Measurements from ENCODE around the gene TLE5.
"Not testable (repeated sequence)": the region's sequence is repeated elsewhere in the genome, so short reads cannot be mapped to it uniquely, and the experiment has no call there.

Gene TLE5

DNA sequence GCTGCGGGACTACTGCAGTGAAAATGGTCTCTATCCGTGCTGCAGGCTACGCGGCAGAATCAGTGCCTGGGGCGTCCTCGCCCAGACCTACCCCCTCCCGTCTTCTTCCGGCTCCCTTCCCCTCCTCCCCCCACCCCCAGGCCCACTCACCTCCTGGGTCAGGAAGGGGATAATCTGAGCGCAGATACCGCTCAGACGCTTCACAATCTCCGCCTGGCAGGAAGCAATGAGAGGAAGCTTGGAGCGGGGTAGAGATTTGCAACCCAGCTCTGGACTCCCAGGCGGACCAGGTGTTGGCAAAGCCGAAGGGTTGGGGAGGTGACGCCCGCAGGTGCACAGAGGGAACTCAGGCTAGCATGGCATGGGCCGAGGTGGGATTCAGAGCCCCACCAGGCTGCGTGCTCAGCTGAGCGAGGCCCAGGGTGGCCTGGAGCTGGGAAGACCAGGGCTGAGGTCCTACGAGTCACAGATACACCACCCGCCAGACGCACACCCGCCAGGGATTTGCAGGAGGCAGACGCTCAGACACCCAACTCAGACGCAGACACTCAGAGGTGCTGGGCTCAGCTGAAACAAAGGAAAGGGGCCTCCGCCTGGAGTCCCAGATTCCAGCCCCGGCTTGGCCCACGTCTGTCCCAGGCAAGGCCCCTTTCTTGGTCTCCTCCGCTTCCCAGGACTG, 37.3 kb downstream of the TLE5 start:
- Histone ChIP-seq H3K27me3 (ENCODE audit: control insufficient read depth, insufficient read depth, low read length) (peaks cover 52% of the 10 kb centered on the region), H3K4me3 (ENCODE audit: low read depth, low read length) (peak overlapping the region; percentile 48), H3K9me3 (ENCODE audit: control insufficient read depth, insufficient read depth, low read length) (no peaks in the 10 kb centered on the region), H3K9ac (ENCODE audit: low read depth, low read length) (no peak overlapping the region), H3K36me3 (ENCODE audit: control insufficient read depth, insufficient read depth, low read length) (no peaks in the 10 kb centered on the region), H3K4me1 (ENCODE audit: control insufficient read depth, insufficient read depth, low read length) (no peaks in the 10 kb centered on the region)

DNA sequence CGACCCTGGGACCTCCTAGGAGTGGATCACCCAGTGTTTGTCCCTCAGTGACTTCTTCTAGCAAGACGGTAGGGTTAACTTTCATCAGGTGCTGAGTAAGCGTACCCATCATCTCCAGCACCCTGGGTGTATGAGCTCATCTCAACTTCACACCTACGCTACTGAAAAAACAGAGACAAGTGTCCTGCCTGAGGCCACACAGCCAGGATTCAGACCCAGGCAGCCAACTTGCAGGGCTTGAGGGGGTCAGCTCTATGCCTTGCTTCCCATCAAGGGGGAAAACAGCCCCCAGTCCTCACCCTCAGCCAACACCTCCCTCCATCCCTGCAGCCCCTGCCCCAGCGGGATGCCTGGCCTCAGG, 37.8 kb downstream of the TLE5 start:
- peaks cover 47% of the 10 kb centered on the region for H3K27me3 ChIP-seq (ENCODE audit: control insufficient read depth, insufficient read depth, low read length)
- peak overlapping the region; percentile 48 for H3K4me3 ChIP-seq (ENCODE audit: low read depth, low read length)
- no peaks in the 10 kb centered on the region for H3K36me3 ChIP-seq (ENCODE audit: control insufficient read depth, insufficient read depth, low read length)
- no peaks in the 10 kb centered on the region for H3K4me1 ChIP-seq (ENCODE audit: control insufficient read depth, insufficient read depth, low read length)
- no peak overlapping the region for H3K9ac ChIP-seq (ENCODE audit: low read depth, low read length)
- H3K9me3 ChIP-seq (ENCODE audit: control insufficient read depth, insufficient read depth, low read length) = no peaks in the 10 kb centered on the region

DNA sequence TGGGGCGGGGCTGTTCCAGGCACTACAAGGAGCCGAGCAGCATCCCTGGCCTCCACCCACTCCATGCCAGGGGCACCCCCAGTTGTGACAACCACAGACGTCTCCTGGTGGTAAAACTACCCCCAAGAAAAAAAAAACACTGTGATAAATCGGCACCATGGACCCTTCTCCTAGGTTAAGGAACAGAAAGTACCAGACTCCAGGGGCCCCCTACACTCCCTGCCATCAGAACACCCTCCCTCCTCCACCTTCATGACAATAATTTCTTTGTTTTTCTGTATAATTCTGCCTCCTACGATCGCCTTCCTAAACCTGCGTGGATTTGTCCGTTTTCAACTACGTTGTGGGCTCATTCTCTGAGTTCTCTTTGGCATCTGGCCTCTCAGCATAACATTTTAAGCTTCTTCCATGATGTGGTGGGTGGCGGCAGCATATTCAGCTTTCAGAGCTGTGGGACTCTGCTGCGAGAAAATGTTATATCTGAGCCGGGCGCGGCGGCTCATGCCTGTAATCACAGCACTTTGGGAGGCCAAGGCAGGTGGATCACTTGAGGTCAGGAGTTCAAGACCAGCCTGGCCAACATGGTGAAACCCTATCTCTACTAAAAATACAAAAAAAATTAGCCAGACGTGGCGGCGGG, 41.9 kb downstream of the TLE5 start:
- no peaks in the 10 kb centered on the region for H3K4me1 ChIP-seq (ENCODE audit: control insufficient read depth, insufficient read depth, low read length)
- H3K9me3 ChIP-seq (ENCODE audit: control insufficient read depth, insufficient read depth, low read length) = no peaks in the 10 kb centered on the region
- peaks cover 18% of the 10 kb centered on the region for H3K27me3 ChIP-seq (ENCODE audit: control insufficient read depth, insufficient read depth, low read length)

DNA sequence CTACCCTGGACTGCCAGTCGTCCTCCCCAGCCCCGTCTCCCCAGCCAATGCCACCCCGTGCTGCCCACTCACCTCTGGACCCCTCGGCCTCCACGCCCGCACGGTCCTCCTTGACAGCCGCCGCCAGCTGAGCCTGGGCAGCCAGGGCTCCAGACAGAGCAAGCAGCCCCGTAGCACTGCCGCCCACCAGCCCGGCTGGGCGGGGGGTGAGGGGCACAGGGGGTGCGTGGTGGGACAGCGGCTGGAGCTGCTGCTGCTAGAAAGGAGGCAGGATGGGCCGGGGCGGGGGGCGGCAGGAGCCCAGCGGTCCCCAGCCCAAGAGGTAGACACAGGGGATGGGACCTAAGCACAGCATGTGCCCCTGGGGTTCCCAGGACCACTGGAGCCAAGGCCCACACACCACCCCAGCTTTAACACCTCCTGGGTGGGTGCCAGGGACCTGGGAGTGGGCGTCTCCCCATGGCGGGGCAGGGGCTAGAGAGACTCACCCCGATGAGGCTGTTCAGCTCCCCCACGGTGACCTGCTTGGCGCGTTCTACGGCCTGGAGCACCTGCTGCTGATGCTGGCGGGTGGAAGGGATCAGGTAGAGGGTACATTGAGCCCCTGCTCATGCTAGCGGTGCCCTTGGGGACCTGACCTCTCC, 43.0 kb downstream of the TLE5 start:
- Histone ChIP-seq H3K27me3 (ENCODE audit: control insufficient read depth, insufficient read depth, low read length) (peaks cover 9% of the 10 kb centered on the region), H3K9ac (ENCODE audit: low read depth, low read length) (no peak overlapping the region), H3K36me3 (ENCODE audit: control insufficient read depth, insufficient read depth, low read length) (no peaks in the 10 kb centered on the region), H3K4me3 (ENCODE audit: low read depth, low read length) (no peak overlapping the region), H3K4me1 (ENCODE audit: control insufficient read depth, insufficient read depth, low read length) (no peaks in the 10 kb centered on the region), H3K9me3 (ENCODE audit: control insufficient read depth, insufficient read depth, low read length) (no peaks in the 10 kb centered on the region)

More for the DNA sequence above, 41.9 kb downstream of the TLE5 start:
- no peak overlapping the region for H3K4me3 ChIP-seq (ENCODE audit: low read depth, low read length)
- H3K9ac ChIP-seq (ENCODE audit: low read depth, low read length) = no peak overlapping the region
- H3K36me3 ChIP-seq (ENCODE audit: control insufficient read depth, insufficient read depth, low read length) = no peaks in the 10 kb centered on the region

DNA sequence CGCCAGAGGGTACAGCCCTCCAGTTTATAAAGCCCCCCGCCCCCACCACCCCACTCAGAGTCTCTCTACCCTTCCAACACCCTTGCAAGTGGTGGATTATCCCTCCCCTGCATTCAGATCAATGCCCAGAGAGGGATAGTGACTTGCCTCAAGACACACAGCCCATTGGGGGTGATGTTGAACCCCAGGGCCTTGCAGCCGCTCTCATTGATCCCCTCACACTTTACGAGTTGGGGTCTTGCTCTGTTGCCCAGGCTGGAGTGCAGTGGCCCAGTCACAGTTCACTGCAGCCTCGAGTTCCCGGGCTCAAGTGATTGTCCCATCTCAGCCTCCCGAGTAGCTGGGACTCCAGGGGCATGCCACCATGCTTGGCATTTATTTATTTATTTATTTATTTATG, 44.4 kb downstream of the TLE5 start:
- no peaks in the 10 kb centered on the region for H3K4me1 ChIP-seq (ENCODE audit: control insufficient read depth, insufficient read depth, low read length)
- no peaks in the 10 kb centered on the region for H3K9me3 ChIP-seq (ENCODE audit: control insufficient read depth, insufficient read depth, low read length)
- H3K27me3 ChIP-seq (ENCODE audit: control insufficient read depth, insufficient read depth, low read length) = no peaks in the 10 kb centered on the region
- no peak overlapping the region for H3K9ac ChIP-seq (ENCODE audit: low read depth, low read length)
- no peaks in the 10 kb centered on the region for H3K36me3 ChIP-seq (ENCODE audit: control insufficient read depth, insufficient read depth, low read length)
- H3K4me3 ChIP-seq (ENCODE audit: low read depth, low read length) = no peak overlapping the region

DNA sequence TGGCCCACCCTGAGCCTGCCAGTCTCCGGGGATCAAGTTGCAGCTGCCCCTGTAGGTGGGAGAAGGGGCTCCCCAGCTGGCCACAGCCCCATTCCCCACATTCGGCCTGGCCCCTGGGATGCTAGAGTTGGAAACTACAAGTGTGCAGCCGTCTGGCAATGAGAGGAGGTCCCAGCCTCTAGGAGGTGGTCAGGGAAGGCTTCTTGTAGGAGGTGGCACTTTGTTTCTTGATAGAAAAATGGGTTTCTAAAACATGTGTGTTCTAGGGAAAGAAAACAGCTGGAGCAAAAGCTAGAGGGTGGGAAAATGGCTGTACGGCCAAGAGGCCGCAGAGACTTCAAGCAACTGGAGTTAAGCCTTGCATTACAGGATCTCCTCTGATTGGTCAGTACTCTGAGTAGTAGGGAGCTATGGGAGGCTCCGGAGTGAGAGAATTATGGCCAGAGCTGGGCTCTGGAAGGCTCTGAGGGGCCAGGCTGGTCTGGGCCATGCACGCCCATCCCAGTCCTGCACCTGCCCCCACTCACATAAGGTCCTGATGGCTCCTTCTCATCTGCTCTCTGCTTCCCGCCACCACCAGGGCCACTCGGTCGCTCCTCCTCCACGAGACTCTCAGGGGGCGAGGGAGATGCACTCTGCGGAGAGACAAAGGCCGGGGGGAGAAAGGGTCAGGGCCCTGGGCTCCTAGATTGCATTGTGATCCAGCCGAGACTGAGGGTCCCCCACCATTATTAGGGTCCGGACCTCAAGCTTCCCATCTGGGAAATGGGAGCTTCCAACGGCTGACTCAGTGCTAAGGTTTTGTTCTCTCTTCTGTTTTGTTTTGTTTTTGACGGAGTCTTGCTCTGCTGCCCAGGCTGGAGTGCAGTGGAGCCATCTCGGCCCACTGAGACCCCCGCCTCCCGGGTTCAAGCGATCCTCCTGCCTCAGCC, 46.9 kb downstream of the TLE5 start:
- Histone ChIP-seq H3K36me3 (ENCODE audit: control insufficient read depth, insufficient read depth, low read length) (no peaks in the 10 kb centered on the region), H3K4me1 (ENCODE audit: control insufficient read depth, insufficient read depth, low read length) (no peaks in the 10 kb centered on the region), H3K27me3 (ENCODE audit: control insufficient read depth, insufficient read depth, low read length) (no peaks in the 10 kb centered on the region), H3K9me3 (ENCODE audit: control insufficient read depth, insufficient read depth, low read length) (no peaks in the 10 kb centered on the region), H3K4me3 (ENCODE audit: low read depth, low read length) (no peak overlapping the region), H3K9ac (ENCODE audit: low read depth, low read length) (no peak overlapping the region)

DNA sequence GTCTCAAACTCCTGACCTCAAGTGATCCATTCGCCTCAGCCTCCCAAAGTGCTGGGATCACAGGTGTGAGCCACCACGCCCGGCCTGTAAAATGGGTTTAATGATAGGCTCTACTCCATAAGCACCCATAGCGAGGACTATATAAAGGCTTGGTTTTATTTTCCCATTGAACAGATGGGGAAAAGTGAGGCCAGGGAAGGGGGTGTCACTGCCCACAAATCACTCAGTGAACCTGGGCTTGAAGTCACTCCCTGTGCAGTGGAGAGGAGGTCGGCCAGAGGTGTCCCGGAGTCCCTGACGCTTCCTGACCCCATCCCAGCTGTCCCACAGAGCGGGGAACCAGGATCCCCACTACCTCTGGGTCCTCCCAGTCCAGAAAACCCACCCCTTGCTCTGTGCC, 48.2 kb downstream of the TLE5 start:
- Histone ChIP-seq H3K27me3 (ENCODE audit: control insufficient read depth, insufficient read depth, low read length) (no peaks in the 10 kb centered on the region), H3K36me3 (ENCODE audit: control insufficient read depth, insufficient read depth, low read length) (no peaks in the 10 kb centered on the region), H3K9ac (ENCODE audit: low read depth, low read length) (no peak overlapping the region), H3K4me1 (ENCODE audit: control insufficient read depth, insufficient read depth, low read length) (no peaks in the 10 kb centered on the region), H3K9me3 (ENCODE audit: control insufficient read depth, insufficient read depth, low read length) (no peaks in the 10 kb centered on the region), H3K4me3 (ENCODE audit: low read depth, low read length) (no peak overlapping the region)

DNA sequence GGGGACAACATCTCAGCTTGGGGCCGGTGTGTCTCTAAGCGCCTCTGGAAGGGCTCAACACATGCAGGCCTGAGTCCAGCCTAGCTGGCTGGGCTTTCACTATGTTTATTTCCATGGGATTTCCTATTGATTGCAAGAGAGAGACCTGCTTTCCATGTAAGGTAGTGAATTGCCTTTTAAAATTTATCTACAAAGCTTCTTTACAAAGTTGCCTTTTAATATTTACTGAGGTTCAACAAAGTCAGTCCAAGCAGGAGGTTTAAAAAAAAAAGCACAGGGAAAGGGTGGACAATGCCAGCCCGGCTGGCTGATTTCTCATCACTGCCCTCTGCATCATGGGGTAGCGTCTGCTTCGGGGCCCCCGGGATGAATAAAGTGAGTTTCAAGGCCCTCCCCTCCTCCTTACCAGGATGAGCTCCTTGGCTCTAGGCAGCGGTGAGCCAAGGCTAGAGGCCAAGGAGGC, 49.0 kb downstream of the TLE5 start:
- H3K27me3 ChIP-seq (ENCODE audit: control insufficient read depth, insufficient read depth, low read length) = no peaks in the 10 kb centered on the region
- H3K9ac ChIP-seq (ENCODE audit: low read depth, low read length) = no peak overlapping the region
- H3K4me1 ChIP-seq (ENCODE audit: control insufficient read depth, insufficient read depth, low read length) = no peaks in the 10 kb centered on the region
- no peaks in the 10 kb centered on the region for H3K9me3 ChIP-seq (ENCODE audit: control insufficient read depth, insufficient read depth, low read length)
- H3K36me3 ChIP-seq (ENCODE audit: control insufficient read depth, insufficient read depth, low read length) = no peaks in the 10 kb centered on the region
- H3K4me3 ChIP-seq (ENCODE audit: low read depth, low read length) = no peak overlapping the region

DNA sequence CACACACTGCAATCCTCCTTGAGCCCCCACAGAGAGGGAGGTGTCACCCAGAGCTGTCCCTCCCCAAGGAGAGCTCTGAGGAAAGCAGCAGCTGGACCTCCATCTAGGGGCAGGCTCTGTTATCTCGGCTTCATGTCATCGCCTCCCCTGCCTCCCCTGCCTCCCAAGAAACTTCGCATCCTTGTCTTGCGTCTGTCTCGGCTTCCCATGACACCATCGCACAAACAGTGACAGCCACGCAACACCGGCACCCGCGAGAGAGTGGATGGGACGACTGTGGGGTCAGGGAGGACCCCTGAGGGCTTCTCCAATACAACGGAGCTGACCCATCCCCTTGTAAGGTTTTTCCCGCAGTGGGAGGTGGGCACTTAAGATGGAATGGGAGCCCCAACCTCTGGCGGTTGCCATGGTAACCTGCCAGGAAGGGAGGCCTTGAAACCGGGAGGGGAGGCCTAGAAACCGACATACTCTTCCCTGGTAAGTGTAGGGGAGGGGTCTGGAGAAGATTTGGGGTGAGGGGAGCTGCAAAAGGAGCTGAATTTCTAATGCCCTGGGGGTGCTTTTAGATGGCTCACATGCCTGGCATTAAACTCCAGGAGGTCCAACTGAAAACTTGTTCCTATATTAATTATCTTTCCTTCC, 49.6 kb downstream of the TLE5 start:
- Histone ChIP-seq H3K4me1 (ENCODE audit: control insufficient read depth, insufficient read depth, low read length) (no peaks in the 10 kb centered on the region), H3K36me3 (ENCODE audit: control insufficient read depth, insufficient read depth, low read length) (no peaks in the 10 kb centered on the region), H3K4me3 (ENCODE audit: low read depth, low read length) (no peak overlapping the region), H3K27me3 (ENCODE audit: control insufficient read depth, insufficient read depth, low read length) (no peaks in the 10 kb centered on the region), H3K9me3 (ENCODE audit: control insufficient read depth, insufficient read depth, low read length) (no peaks in the 10 kb centered on the region), H3K9ac (ENCODE audit: low read depth, low read length) (no peak overlapping the region)

DNA sequence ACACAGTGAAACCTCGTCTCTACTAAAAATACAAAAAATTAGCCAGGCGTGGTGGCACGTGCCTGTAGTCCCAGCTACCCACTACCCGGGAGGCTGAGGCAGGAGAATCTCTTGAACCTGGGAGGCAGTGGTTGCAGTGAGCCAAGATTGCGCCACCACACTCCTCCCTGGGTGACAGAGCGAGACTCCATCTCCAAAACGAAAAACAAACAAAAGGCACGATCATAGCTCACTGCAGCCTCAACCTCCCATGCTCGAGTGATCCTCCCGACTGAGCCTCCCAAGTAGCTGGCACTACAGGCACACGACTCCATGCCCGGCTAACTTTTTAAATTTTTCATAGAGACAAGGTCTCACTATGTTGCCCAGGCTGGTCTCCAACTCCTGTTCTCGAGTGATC, 50.2 kb downstream of the TLE5 start:
- not testable (repeated sequence) for H3K9ac ChIP-seq (ENCODE audit: low read depth, low read length); H3K4me3 ChIP-seq (ENCODE audit: low read depth, low read length); H3K4me1 ChIP-seq (ENCODE audit: control insufficient read depth, insufficient read depth, low read length); H3K9me3 ChIP-seq (ENCODE audit: control insufficient read depth, insufficient read depth, low read length); H3K27me3 ChIP-seq (ENCODE audit: control insufficient read depth, insufficient read depth, low read length); H3K36me3 ChIP-seq (ENCODE audit: control insufficient read depth, insufficient read depth, low read length)

DNA sequence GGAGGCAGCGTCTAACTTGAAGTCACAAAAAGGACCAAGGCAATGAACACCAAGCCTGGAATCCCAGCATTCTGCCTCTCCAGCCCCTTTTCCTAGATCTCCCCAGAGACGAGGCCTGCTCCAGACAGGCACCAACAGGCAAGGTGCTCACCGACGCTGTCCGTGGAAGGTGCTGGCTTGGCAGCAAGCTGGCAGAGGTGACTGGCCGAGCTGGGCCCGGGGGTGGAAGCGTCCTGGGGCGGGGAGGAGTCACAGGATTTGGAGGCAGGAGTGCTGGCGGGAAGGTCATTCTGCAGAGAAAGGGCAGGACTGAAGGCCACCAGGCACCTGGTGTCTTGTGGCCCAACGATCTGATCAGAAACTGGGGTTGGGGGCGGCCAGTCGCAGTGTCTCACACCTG, 51.4 kb downstream of the TLE5 start:
- H3K36me3 ChIP-seq (ENCODE audit: control insufficient read depth, insufficient read depth, low read length) = no peaks in the 10 kb centered on the region
- no peaks in the 10 kb centered on the region for H3K4me1 ChIP-seq (ENCODE audit: control insufficient read depth, insufficient read depth, low read length)
- H3K9me3 ChIP-seq (ENCODE audit: control insufficient read depth, insufficient read depth, low read length) = no peaks in the 10 kb centered on the region
- H3K4me3 ChIP-seq (ENCODE audit: low read depth, low read length) = no peak overlapping the region
- H3K27me3 ChIP-seq (ENCODE audit: control insufficient read depth, insufficient read depth, low read length) = no peaks in the 10 kb centered on the region
- H3K9ac ChIP-seq (ENCODE audit: low read depth, low read length) = no peak overlapping the region
